Measurements from ENCODE around the gene PLK2. TPM values are rescaled to one million over a fixed set of nuclear protein-coding genes. Genes with fewer than 3 reads are reported as not detected.

PLK2 gene
- total and polyA plus RNA-seq, 8 donors, result 45.5 to 329 (median 254) TPM

- Histone ChIP-seq H3K9me3 (no peaks in the 10 kb centered on the region), H3K36me3 (no peaks in the 10 kb centered on the region), H3K4me3 (no peak overlapping the region), H3K4me1 (no peaks in the 10 kb centered on the region), H3K27me3 (no peaks in the 10 kb centered on the region), H3K27ac (no peak overlapping the region)
- TF ChIP-seq CTCF (IDR thresholded peaks at IDR 0.05), result no peak
- intact Hi-C loops (cut with DNase I), result no loop called here
- ATAC-seq (no peak), DNase-seq (no peak)
Measured at GRCh38 chr5:58404734-58405133, 55.2 kb downstream of the PLK2 start.

Other genes with a start within 250 kb of the PLK2 start
- gene GAPT, start 31.3 kb upstream of the PLK2 start, total RNA-seq, result 10 to 100 TPM in 1 of 2 donors, 1 to 10 TPM in 1; 2.6 to 18.3 TPM
- 1 to 10 TPM in 2 of 6 donors, under 1 TPM in 4; 0.63 to 1.1 (median 0.91) TPM for gene GAPT, start 31.3 kb upstream of the PLK2 start, polyA plus RNA-seq (ENCODE audit: insufficient read length in 6 of 6)
- 1 to 10 TPM; 1.8 to 2.0 TPM for gene RAB3C, start 123.0 kb upstream of the PLK2 start, total RNA-seq
- 1 to 10 TPM; 1.1 to 3.5 (median 1.3) TPM for gene RAB3C, start 123.0 kb upstream of the PLK2 start, polyA plus RNA-seq (ENCODE audit: insufficient read length in 6 of 6)

Data from left lung (tissue), 10 donors.